SK-N-SH treated with all-trans-retinoic acid at 6 μM for 48 hours (cell line): ENCODE results near the gene PLEKHM3.

ENCODE experiments used
- BACH2 ChIP-seq: fragments of 250-450 bp; sonication (Bioruptor Pico); IDR thresholded peaks from 2 replicates; pipeline ENCODE4 v1.9.0; 2021; ENCODE audit warnings: mild to moderate bottlenecking, borderline replicate concordance
- PATZ1 ChIP-seq: fragments of 250-450 bp; sonication (Bioruptor Pico); IDR thresholded peaks from 2 replicates; pipeline ENCODE4 v1.8.0; 2020; ENCODE audit warnings: mild to moderate bottlenecking, moderate library complexity, borderline replicate concordance
- SNAI2 ChIP-seq: fragments of 250-450 bp; sonication (Bioruptor Pico); IDR thresholded peaks from 2 replicates; pipeline ENCODE4 v1.5.0; 2020; ENCODE audit warnings: mild to moderate bottlenecking, moderate library complexity
- TCF4 ChIP-seq: fragments of 250-450 bp; sonication (Bioruptor Pico); IDR thresholded peaks from 2 replicates; pipeline ENCODE4 v1.8.0; 2021; ENCODE audit warnings: mild to moderate bottlenecking, moderate library complexity, borderline replicate concordance

- TF ChIP-seq BACH2 (CRISPR knock-in tag) (no peak), TCF4 (no peak), SNAI2 (CRISPR knock-in tag) (no peak), PATZ1 (CRISPR knock-in tag) (no peak)
Observed at GRCh38 chr2:207855591-207855990, 169.7 kb downstream of the PLEKHM3 start.
